Transverse colon (tissue), 4 donors: ENCODE results near the gene UBN1.

Experiments
- EP300 ChIP-seq: sonication (generic); formaldehyde crosslinking; IDR thresholded peaks from one replicate; pipeline ENCODE4 v1.6.1; 2017; ENCODE audit warnings: antibody characterized with exemption, low read depth
- POLR2A ChIP-seq: fragments of 450-650 bp; IDR thresholded peaks from one replicate; pipeline ENCODE4 v1.6.1; 2016; ENCODE audit warnings: antibody characterized with exemption, mild to moderate bottlenecking, moderate library complexity
- POLR2AphosphoS5 ChIP-seq, 3 donors: sonication (generic); formaldehyde crosslinking; IDR thresholded peaks; one replicate each; pipeline ENCODE4 v1.6.1; 2016; ENCODE audit warnings: antibody characterized with exemption in 3 of 3
- TF ChIP-seq, protein P1 (sequence below), 5 experiments: fragments of 200-600 bp in 3 of 5; fragments of 450-650 bp in 2 of 5; sonication (generic) in 3 of 5; IDR thresholded peaks; 1 replicate in 2 of 5; 2 replicates in 3 of 5; pipeline ENCODE4 v1.5.1; 2016 to 2017; ENCODE audit warnings: antibody characterized with exemption in 5 of 5, inconsistent platforms in 3 of 5, mild to moderate bottlenecking in 2 of 5, moderate library complexity in 1 of 5

DNA sequence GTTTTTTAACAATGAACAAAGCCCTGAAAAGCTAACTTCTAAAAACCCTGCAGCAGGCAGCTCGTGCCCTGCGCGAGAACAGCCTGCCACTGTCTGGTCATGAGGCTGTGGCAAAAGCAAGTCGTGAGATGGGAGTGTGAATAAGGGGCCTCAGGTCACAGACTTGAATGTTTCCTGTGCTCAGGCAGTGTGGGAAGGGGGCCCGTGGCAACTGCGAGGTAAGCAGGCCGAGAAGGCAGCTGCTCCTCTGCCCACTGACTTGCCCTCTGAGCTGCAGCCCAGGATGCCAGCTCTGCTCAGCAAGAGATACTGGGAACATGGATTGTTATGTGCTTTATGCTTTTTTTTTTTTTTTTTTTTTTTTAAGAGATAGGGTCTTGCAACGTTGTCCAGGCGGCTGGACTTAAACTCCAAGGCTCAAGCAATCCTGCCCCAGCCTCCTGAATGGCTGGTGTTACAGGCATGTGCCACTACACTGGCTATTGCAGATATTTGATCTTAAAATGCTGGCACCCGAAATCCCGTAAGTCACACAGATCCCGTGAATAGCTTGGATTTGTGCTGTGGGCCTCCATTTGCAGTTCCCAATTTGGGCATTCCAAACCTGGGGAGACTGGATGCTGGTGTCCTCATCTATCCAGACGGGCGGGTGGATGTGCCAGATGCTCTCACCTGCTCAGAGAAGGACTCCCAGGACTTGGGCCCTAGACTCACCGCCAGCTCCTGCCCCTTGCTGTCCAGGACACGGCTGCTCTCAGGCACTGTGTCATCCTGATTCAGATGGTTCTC is 44.0 kb downstream of the UBN1 start:
- TF ChIP-seq, protein P1, sequence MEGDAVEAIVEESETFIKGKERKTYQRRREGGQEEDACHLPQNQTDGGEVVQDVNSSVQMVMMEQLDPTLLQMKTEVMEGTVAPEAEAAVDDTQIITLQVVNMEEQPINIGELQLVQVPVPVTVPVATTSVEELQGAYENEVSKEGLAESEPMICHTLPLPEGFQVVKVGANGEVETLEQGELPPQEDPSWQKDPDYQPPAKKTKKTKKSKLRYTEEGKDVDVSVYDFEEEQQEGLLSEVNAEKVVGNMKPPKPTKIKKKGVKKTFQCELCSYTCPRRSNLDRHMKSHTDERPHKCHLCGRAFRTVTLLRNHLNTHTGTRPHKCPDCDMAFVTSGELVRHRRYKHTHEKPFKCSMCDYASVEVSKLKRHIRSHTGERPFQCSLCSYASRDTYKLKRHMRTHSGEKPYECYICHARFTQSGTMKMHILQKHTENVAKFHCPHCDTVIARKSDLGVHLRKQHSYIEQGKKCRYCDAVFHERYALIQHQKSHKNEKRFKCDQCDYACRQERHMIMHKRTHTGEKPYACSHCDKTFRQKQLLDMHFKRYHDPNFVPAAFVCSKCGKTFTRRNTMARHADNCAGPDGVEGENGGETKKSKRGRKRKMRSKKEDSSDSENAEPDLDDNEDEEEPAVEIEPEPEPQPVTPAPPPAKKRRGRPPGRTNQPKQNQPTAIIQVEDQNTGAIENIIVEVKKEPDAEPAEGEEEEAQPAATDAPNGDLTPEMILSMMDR (IDR thresholded peaks at IDR 0.05): no peak
- TF ChIP-seq EP300 (no peak), POLR2A (no peak), POLR2AphosphoS5 (IDR thresholded peaks at IDR 0.05) (no peak)
